Neutrophil (primary cell): Measurements from ENCODE around the gene DENND1A.

Experiments
- H3K27ac ChIP-seq: fragments of 200-600 bp; sonication (generic); 2 replicates; pipeline ENCODE4 v1.5.1; 2016; ENCODE audit warnings: mild to moderate bottlenecking, moderate library complexity
- H3K27me3 ChIP-seq: fragments of 200-600 bp; sonication (generic); 2 replicates; pipeline ENCODE4 v1.6.0; 2016; ENCODE audit warnings: mild to moderate bottlenecking
- H3K36me3 ChIP-seq: fragments of 200-600 bp; sonication (generic); 2 replicates; pipeline ENCODE4 v1.5.1; 2017
- H3K4me1 ChIP-seq, 2 experiments: fragments of 200-600 bp in 1 of 2; sonication (generic) in 1 of 2; 1 replicate in 1 of 2; 2 replicates in 1 of 2; pipeline versions ENCODE4 v1.5.1 to v1.6.1; 2013 to 2016; ENCODE audit warnings: low read depth in 1 of 2, low read length in 1 of 2, mild to moderate bottlenecking in 1 of 2, moderate library complexity in 1 of 2; ENCODE audit not compliant: control insufficient read depth in 1 of 2, insufficient read depth in 1 of 2
- H3K4me3 ChIP-seq, 2 experiments: fragments of 200-600 bp in 1 of 2; sonication (generic) in 1 of 2; 1 replicate in 1 of 2; 2 replicates in 1 of 2; pipeline ENCODE4 v1.5.1; 2013 to 2016; ENCODE audit warnings: low read depth in 1 of 2, low read length in 1 of 2, mild to moderate bottlenecking in 1 of 2, moderate library complexity in 1 of 2
- H3K9me3 ChIP-seq: fragments of 200-600 bp; sonication (generic); 2 replicates; pipeline ENCODE4 v1.5.1; 2016
- TF ChIP-seq, protein P1 (sequence below): fragments of 200-600 bp; sonication (generic); IDR thresholded peaks from 2 replicates; pipeline ENCODE4 v1.5.1; 2016; ENCODE audit warnings: antibody characterized with exemption

DENND1A gene

GRCh38 chr9:123414936-123415930, 514.7 kb downstream of the DENND1A start:
- Histone ChIP-seq H3K4me1 (no peaks in the 10 kb centered on the region), H3K27ac (no peak overlapping the region), H3K9me3 (no peaks in the 10 kb centered on the region), H3K4me3 (no peak overlapping the region), H3K36me3 (peaks cover 75% of the 10 kb centered on the region), H3K27me3 (no peaks in the 10 kb centered on the region)
- TF ChIP-seq, protein P1, sequence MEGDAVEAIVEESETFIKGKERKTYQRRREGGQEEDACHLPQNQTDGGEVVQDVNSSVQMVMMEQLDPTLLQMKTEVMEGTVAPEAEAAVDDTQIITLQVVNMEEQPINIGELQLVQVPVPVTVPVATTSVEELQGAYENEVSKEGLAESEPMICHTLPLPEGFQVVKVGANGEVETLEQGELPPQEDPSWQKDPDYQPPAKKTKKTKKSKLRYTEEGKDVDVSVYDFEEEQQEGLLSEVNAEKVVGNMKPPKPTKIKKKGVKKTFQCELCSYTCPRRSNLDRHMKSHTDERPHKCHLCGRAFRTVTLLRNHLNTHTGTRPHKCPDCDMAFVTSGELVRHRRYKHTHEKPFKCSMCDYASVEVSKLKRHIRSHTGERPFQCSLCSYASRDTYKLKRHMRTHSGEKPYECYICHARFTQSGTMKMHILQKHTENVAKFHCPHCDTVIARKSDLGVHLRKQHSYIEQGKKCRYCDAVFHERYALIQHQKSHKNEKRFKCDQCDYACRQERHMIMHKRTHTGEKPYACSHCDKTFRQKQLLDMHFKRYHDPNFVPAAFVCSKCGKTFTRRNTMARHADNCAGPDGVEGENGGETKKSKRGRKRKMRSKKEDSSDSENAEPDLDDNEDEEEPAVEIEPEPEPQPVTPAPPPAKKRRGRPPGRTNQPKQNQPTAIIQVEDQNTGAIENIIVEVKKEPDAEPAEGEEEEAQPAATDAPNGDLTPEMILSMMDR, result no peak

GRCh38 chr9:123414204-123414603, 515.7 kb downstream of the DENND1A start:
- H3K27ac ChIP-seq, result no peak overlapping the region
- no peaks in the 10 kb centered on the region for H3K4me1 ChIP-seq
- H3K36me3 ChIP-seq, result peaks cover 67% of the 10 kb centered on the region
- TF ChIP-seq, protein P1, result no peak
- no peaks in the 10 kb centered on the region for H3K9me3 ChIP-seq
- no peak overlapping the region for H3K4me3 ChIP-seq
- H3K27me3 ChIP-seq, result no peaks in the 10 kb centered on the region

- Histone ChIP-seq H3K9me3 (no peaks in the 10 kb centered on the region), H3K4me1 (no peaks in the 10 kb centered on the region), H3K4me3 (no peak overlapping the region), H3K27ac (no peak overlapping the region), H3K36me3 (peaks cover 69% of the 10 kb centered on the region), H3K27me3 (no peaks in the 10 kb centered on the region)
- TF ChIP-seq, protein P1, result no peak
Measured at GRCh38 chr9:123412171-123412820, 517.6 kb downstream of the DENND1A start.

DNA sequence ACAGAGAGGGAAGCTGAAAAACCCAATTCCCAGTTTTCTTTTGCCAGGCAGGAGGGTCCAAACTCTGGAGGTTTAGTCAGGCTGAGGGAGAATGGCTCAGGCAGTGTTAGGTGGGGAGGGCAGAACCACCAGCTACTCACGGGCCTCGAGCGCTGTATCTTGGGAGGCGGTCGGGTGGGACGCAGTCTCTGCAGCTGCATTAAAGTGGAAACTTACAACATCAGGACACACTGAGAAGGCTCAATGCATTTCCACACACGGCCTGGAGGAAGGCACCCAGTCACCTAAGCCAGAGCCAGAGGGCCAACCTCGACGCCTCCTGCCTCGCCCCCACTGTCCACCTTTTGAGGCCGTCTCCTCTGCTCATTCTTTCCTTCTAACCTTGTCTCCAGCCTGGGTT, 518.3 kb downstream of the DENND1A start:
- Histone ChIP-seq H3K27ac (no peak overlapping the region), H3K4me1 (no peaks in the 10 kb centered on the region), H3K27me3 (no peaks in the 10 kb centered on the region), H3K9me3 (no peaks in the 10 kb centered on the region), H3K36me3 (peaks cover 68% of the 10 kb centered on the region), H3K4me3 (no peak overlapping the region)
- TF ChIP-seq, protein P1, result no peak

GRCh38 chr9:123411191-123411590, 518.7 kb downstream of the DENND1A start:
- H3K27me3 ChIP-seq, result no peaks in the 10 kb centered on the region
- H3K4me1 ChIP-seq, result no peaks in the 10 kb centered on the region
- no peak overlapping the region for H3K4me3 ChIP-seq
- TF ChIP-seq, protein P1, result no peak
- H3K9me3 ChIP-seq, result no peaks in the 10 kb centered on the region
- peaks cover 68% of the 10 kb centered on the region for H3K36me3 ChIP-seq
- no peak overlapping the region for H3K27ac ChIP-seq
